SK-N-SH treated with all-trans-retinoic acid at 6 μM for 48 hours (cell line): ENCODE data around the gene COMT.

Experiments used
- ATAC-seq: fragments of 200-7000 bp; cut with Tn5 transposase; 3 replicates; pipeline ENCODE4 v1.9.1; 2020; ENCODE audit warnings: mild to moderate bottlenecking, moderate library complexity
- ARNTL ChIP-seq: fragments of 450-650 bp; formaldehyde crosslinking; IDR thresholded peaks from 2 replicates; pipeline ENCODE4 v1.5.0; 2020; ENCODE audit warnings: low read depth, mild to moderate bottlenecking, moderate library complexity, borderline replicate concordance
- BACH2 ChIP-seq: fragments of 250-450 bp; sonication (Bioruptor Pico); IDR thresholded peaks from 2 replicates; pipeline ENCODE4 v1.9.0; 2021; ENCODE audit warnings: mild to moderate bottlenecking, borderline replicate concordance
- CSDC2 ChIP-seq: fragments of 250-450 bp; sonication (Bioruptor Pico); IDR thresholded peaks from 2 replicates; pipeline ENCODE4 v1.5.0; 2020; ENCODE audit warnings: mild to moderate bottlenecking, moderate library complexity
- ESRRG ChIP-seq: fragments of 250-450 bp; sonication (Bioruptor Pico); IDR thresholded peaks from 2 replicates; pipeline ENCODE4 v1.6.1; 2021; ENCODE audit warnings: mild to moderate bottlenecking
- GLIS3 ChIP-seq: fragments of 250-450 bp; sonication (Bioruptor Pico); IDR thresholded peaks from 2 replicates; pipeline ENCODE4 v1.5.0; 2020; ENCODE audit warnings: mild to moderate bottlenecking, moderate library complexity
- OSR1 ChIP-seq: fragments of 250-450 bp; sonication (Bioruptor Pico); IDR thresholded peaks from 2 replicates; pipeline ENCODE4 v1.8.0; 2022; ENCODE audit warnings: moderate library complexity, mild to moderate bottlenecking, inconsistent platforms
- PPARA ChIP-seq: fragments of 250-450 bp; sonication (Bioruptor Pico); IDR thresholded peaks from 2 replicates; pipeline ENCODE4 v1.5.0; 2020; ENCODE audit warnings: mild to moderate bottlenecking, borderline replicate concordance
- SNAI2 ChIP-seq: fragments of 250-450 bp; sonication (Bioruptor Pico); IDR thresholded peaks from 2 replicates; pipeline ENCODE4 v1.5.0; 2020; ENCODE audit warnings: mild to moderate bottlenecking, moderate library complexity
- TOX ChIP-seq: fragments of 250-450 bp; sonication (Bioruptor Pico); IDR thresholded peaks from 2 replicates; pipeline ENCODE4 v1.8.0; 2021; ENCODE audit warnings: mild to moderate bottlenecking, moderate library complexity, borderline replicate concordance
- ZC3H10 ChIP-seq: fragments of 250-450 bp; sonication (Bioruptor Pico); IDR thresholded peaks from 2 replicates; pipeline ENCODE4 v1.5.1; 2021; ENCODE audit warnings: mild to moderate bottlenecking, moderate library complexity
- ZFP3 ChIP-seq: fragments of 250-450 bp; sonication (Bioruptor Pico); IDR thresholded peaks from 2 replicates; pipeline ENCODE4 v1.5.0; 2020; ENCODE audit warnings: mild to moderate bottlenecking, moderate library complexity
- ZNF565 ChIP-seq: fragments of 450-650 bp; formaldehyde crosslinking; conservative IDR thresholded peaks from 2 replicates; pipeline ENCODE4 v1.5.0; 2020; ENCODE audit warnings: low read depth, mild to moderate bottlenecking, moderate library complexity
- ZNF70 ChIP-seq: fragments of 450-650 bp; formaldehyde crosslinking; IDR thresholded peaks from 2 replicates; pipeline ENCODE4 v1.5.0; 2020; ENCODE audit warnings: mild to moderate bottlenecking, moderate library complexity
- ZNF8 ChIP-seq: fragments of 450-650 bp; formaldehyde crosslinking; IDR thresholded peaks from 2 replicates; pipeline ENCODE4 v1.5.0; 2020; ENCODE audit warnings: mild to moderate bottlenecking, moderate library complexity
- TF ChIP-seq, protein P1 (sequence below): fragments of 250-450 bp; sonication (Bioruptor Pico); IDR thresholded peaks from 2 replicates; pipeline ENCODE4 v1.8.0; 2020; ENCODE audit warnings: mild to moderate bottlenecking, moderate library complexity, borderline replicate concordance
- TF ChIP-seq, protein P2 (sequence below): fragments of 250-450 bp; sonication (Bioruptor Pico); IDR thresholded peaks from 2 replicates; pipeline ENCODE4 v1.5.0; 2020; ENCODE audit warnings: mild to moderate bottlenecking, moderate library complexity
- TF ChIP-seq, protein P3 (sequence below): fragments of 250-450 bp; sonication (Bioruptor Pico); IDR thresholded peaks from 2 replicates; pipeline ENCODE4 v1.5.1; 2021; ENCODE audit warnings: mild to moderate bottlenecking, moderate library complexity
- TF ChIP-seq, protein P4 (sequence below): fragments of 250-450 bp; sonication (Bioruptor Pico); IDR thresholded peaks from 2 replicates; pipeline ENCODE4 v1.8.0; 2021; ENCODE audit warnings: low read depth, mild to moderate bottlenecking, moderate library complexity, borderline replicate concordance

Gene COMT

DNA sequence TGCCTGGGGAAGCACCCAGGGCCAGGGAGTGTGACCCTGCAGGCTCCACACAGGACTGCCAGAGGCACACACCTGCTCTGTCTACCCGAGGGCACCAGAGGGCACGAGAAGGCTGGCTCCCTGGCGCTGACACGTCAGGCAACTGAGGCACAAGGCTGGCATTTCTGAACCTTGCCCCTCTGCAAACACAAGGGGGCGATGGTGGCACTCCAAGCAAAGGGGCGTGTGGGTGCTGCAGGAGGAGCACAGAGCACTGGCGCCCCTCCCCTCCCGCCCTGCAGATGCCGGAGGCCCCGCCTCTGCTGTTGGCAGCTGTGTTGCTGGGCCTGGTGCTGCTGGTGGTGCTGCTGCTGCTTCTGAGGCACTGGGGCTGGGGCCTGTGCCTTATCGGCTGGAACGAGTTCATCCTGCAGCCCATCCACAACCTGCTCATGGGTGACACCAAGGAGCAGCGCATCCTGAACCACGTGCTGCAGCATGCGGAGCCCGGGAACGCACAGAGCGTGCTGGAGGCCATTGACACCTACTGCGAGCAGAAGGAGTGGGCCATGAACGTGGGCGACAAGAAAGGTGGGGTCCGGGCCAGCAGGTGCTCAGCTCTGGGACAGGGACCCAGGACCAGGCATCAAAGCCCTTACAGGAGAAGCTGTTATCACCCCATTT lies 20.8 kb downstream of the COMT start:
- no peak for TF ChIP-seq OSR1
- no peak for TF ChIP-seq ZFP3 (CRISPR knock-in tag)
- no peak for TF ChIP-seq SNAI2 (CRISPR knock-in tag)
- no peak for TF ChIP-seq TOX (CRISPR knock-in tag)
- no peak for TF ChIP-seq ARNTL (CRISPR knock-in tag)
- no peak for TF ChIP-seq ESRRG
- TF ChIP-seq ZNF70 (CRISPR knock-in tag) = no peak
- TF ChIP-seq ZNF565 = no peak
- TF ChIP-seq, protein P1, sequence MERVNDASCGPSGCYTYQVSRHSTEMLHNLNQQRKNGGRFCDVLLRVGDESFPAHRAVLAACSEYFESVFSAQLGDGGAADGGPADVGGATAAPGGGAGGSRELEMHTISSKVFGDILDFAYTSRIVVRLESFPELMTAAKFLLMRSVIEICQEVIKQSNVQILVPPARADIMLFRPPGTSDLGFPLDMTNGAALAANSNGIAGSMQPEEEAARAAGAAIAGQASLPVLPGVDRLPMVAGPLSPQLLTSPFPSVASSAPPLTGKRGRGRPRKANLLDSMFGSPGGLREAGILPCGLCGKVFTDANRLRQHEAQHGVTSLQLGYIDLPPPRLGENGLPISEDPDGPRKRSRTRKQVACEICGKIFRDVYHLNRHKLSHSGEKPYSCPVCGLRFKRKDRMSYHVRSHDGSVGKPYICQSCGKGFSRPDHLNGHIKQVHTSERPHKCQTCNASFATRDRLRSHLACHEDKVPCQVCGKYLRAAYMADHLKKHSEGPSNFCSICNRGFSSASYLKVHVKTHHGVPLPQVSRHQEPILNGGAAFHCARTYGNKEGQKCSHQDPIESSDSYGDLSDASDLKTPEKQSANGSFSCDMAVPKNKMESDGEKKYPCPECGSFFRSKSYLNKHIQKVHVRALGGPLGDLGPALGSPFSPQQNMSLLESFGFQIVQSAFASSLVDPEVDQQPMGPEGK (CRISPR knock-in tag) = no peak
- TF ChIP-seq BACH2 (CRISPR knock-in tag) = no peak

DNA sequence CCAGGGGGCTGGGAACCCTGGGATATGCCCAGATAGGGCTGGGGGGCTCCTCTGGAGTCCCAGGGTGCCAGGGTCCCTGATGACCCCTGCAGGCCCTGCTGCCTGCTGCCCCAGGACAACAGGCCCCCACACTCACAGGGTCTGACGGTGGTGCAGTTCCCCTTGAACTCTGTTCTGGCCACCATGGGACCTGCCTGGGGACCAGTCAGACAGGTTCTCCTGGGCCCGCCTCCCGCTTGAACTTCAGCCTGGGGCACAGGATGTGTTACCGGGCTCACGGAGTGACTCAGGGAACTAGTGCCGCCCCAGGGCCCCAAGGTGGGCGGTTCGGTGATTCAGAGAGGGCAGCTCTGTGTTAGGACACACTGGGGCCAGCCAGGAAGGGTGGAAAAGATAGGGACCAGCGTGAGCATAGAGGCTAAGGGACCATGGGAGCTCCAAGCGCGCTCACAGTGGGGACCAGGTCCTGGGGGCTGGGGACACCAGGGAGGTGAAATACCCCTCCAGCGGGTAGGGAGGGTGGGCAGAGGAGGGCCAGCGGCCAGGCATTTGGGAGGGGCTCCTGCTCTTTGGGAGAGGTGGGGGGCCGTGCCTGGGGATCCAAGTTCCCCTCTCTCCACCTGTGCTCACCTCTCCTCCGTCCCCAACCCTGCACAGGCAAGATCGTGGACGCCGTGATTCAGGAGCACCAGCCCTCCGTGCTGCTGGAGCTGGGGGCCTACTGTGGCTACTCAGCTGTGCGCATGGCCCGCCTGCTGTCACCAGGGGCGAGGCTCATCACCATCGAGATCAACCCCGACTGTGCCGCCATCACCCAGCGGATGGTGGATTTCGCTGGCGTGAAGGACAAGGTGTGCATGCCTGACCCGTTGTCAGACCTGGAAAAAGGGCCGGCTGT lies 21.6 kb downstream of the COMT start:
- peak; percentile 31 for ATAC-seq
- TF ChIP-seq PPARA (CRISPR knock-in tag) = no peak
- TF ChIP-seq TOX (CRISPR knock-in tag) = no peak
- no peak for TF ChIP-seq ZC3H10
- TF ChIP-seq ESRRG = no peak
- TF ChIP-seq, protein P2, sequence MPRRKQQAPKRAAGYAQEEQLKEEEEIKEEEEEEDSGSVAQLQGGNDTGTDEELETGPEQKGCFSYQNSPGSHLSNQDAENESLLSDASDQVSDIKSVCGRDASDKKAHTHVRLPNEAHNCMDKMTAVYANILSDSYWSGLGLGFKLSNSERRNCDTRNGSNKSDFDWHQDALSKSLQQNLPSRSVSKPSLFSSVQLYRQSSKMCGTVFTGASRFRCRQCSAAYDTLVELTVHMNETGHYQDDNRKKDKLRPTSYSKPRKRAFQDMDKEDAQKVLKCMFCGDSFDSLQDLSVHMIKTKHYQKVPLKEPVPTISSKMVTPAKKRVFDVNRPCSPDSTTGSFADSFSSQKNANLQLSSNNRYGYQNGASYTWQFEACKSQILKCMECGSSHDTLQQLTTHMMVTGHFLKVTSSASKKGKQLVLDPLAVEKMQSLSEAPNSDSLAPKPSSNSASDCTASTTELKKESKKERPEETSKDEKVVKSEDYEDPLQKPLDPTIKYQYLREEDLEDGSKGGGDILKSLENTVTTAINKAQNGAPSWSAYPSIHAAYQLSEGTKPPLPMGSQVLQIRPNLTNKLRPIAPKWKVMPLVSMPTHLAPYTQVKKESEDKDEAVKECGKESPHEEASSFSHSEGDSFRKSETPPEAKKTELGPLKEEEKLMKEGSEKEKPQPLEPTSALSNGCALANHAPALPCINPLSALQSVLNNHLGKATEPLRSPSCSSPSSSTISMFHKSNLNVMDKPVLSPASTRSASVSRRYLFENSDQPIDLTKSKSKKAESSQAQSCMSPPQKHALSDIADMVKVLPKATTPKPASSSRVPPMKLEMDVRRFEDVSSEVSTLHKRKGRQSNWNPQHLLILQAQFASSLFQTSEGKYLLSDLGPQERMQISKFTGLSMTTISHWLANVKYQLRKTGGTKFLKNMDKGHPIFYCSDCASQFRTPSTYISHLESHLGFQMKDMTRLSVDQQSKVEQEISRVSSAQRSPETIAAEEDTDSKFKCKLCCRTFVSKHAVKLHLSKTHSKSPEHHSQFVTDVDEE (CRISPR knock-in tag) = no peak
- TF ChIP-seq, protein P3, sequence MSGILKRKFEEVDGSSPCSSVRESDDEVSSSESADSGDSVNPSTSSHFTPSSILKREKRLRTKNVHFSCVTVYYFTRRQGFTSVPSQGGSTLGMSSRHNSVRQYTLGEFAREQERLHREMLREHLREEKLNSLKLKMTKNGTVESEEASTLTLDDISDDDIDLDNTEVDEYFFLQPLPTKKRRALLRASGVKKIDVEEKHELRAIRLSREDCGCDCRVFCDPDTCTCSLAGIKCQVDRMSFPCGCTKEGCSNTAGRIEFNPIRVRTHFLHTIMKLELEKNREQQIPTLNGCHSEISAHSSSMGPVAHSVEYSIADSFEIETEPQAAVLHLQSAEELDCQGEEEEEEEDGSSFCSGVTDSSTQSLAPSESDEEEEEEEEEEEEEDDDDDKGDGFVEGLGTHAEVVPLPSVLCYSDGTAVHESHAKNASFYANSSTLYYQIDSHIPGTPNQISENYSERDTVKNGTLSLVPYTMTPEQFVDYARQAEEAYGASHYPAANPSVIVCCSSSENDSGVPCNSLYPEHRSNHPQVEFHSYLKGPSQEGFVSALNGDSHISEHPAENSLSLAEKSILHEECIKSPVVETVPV (CRISPR knock-in tag) = no peak
- no peak for TF ChIP-seq ZNF8 (CRISPR knock-in tag)
- TF ChIP-seq GLIS3 (CRISPR knock-in tag) = no peak
- no peak for TF ChIP-seq ZNF70 (CRISPR knock-in tag)
- no peak for TF ChIP-seq CSDC2 (CRISPR knock-in tag)
- no peak for TF ChIP-seq ARNTL (CRISPR knock-in tag)
- TF ChIP-seq, protein P1 (CRISPR knock-in tag) = no peak

More for the DNA sequence above, 20.8 kb downstream of the COMT start:
- ATAC-seq = peak; percentile 84

DNA sequence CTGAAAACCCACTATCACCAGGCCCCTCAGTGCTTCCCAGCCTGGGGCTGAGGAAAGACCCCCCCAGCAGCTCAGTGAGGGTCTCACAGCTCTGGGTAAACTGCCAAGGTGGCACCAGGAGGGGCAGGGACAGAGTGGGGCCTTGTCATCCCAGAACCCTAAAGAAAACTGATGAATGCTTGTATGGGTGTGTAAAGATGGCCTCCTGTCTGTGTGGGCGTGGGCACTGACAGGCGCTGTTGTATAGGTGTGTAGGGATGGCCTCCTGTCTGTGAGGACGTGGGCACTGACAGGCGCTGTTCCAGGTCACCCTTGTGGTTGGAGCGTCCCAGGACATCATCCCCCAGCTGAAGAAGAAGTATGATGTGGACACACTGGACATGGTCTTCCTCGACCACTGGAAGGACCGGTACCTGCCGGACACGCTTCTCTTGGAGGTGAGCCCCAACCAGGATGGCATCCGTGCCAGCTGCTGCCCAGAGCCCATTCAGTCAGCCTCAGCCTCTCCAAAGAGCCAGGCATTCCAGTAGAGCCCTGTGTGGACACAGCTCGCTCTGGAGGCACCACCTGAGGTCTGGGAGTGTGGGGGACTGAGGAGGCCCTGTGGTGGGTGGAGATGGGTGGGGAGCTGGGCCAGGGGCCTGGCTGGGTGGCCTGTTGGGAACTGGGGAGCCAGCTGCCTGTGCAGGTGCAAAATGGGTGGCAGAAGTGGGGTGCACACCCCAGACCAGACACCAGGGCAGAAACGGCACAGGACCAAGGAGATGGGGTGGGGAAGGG lies 22.5 kb downstream of the COMT start:
- no peak for ATAC-seq
- TF ChIP-seq, protein P4, sequence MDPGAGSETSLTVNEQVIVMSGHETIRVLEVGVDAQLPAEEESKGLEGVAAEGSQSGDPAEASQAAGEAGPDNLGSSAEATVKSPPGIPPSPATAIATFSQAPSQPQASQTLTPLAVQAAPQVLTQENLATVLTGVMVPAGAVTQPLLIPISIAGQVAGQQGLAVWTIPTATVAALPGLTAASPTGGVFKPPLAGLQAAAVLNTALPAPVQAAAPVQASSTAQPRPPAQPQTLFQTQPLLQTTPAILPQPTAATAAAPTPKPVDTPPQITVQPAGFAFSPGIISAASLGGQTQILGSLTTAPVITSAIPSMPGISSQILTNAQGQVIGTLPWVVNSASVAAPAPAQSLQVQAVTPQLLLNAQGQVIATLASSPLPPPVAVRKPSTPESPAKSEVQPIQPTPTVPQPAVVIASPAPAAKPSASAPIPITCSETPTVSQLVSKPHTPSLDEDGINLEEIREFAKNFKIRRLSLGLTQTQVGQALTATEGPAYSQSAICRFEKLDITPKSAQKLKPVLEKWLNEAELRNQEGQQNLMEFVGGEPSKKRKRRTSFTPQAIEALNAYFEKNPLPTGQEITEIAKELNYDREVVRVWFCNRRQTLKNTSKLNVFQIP = no peak
- TF ChIP-seq CSDC2 (CRISPR knock-in tag) (no peak), ZNF70 (CRISPR knock-in tag) (no peak), OSR1 (no peak), BACH2 (CRISPR knock-in tag) (no peak), ARNTL (CRISPR knock-in tag) (no peak)
- TF ChIP-seq, protein P2 (CRISPR knock-in tag) = no peak
- TF ChIP-seq, protein P1 (CRISPR knock-in tag) = no peak
